Neuron (in vitro differentiated cells): Measurements from ENCODE around the gene MYL7.

Experiments
- H2AFZ ChIP-seq: one replicate; pipeline ENCODE4 v1.6.1; 2013; ENCODE audit warnings: low read depth, mild to moderate bottlenecking, inconsistent platforms, low read length, moderate library complexity
- H3K27me3 ChIP-seq: one replicate; pipeline ENCODE4 v1.6.1; 2013; ENCODE audit warnings: low read length; ENCODE audit not compliant: insufficient read depth
- H3K36me3 ChIP-seq: one replicate; pipeline ENCODE4 v1.6.1; 2013; ENCODE audit warnings: low read length; ENCODE audit not compliant: insufficient read depth
- H3K4me1 ChIP-seq: one replicate; pipeline ENCODE4 v1.6.1; 2013; ENCODE audit warnings: low read length; ENCODE audit not compliant: insufficient read depth
- H3K4me3 ChIP-seq: 2 replicates; pipeline ENCODE4 v1.5.1; 2013; ENCODE audit warnings: mild to moderate bottlenecking, low read length, moderate library complexity
- H3K9me3 ChIP-seq: one replicate; pipeline ENCODE4 v1.6.1; 2013; ENCODE audit warnings: low read length

The MYL7 gene

GRCh38 chr7:44161371-44161770, 20.2 kb upstream of the MYL7 start:
- Histone ChIP-seq H2AFZ (no peak overlapping the region), H3K27me3 (peaks cover 23% of the 10 kb centered on the region), H3K4me3 (no peak overlapping the region), H3K9me3 (no peaks in the 10 kb centered on the region), H3K36me3 (no peaks in the 10 kb centered on the region), H3K4me1 (peaks cover 3% of the 10 kb centered on the region)

GRCh38 chr7:44159824-44160630, 18.9 kb upstream of the MYL7 start:
- H3K4me1 ChIP-seq, result peaks cover 3% of the 10 kb centered on the region
- H3K9me3 ChIP-seq, result no peaks in the 10 kb centered on the region
- no peak overlapping the region for H3K4me3 ChIP-seq
- no peak overlapping the region for H2AFZ ChIP-seq
- H3K27me3 ChIP-seq, result peaks cover 32% of the 10 kb centered on the region
- H3K36me3 ChIP-seq, result no peaks in the 10 kb centered on the region

DNA sequence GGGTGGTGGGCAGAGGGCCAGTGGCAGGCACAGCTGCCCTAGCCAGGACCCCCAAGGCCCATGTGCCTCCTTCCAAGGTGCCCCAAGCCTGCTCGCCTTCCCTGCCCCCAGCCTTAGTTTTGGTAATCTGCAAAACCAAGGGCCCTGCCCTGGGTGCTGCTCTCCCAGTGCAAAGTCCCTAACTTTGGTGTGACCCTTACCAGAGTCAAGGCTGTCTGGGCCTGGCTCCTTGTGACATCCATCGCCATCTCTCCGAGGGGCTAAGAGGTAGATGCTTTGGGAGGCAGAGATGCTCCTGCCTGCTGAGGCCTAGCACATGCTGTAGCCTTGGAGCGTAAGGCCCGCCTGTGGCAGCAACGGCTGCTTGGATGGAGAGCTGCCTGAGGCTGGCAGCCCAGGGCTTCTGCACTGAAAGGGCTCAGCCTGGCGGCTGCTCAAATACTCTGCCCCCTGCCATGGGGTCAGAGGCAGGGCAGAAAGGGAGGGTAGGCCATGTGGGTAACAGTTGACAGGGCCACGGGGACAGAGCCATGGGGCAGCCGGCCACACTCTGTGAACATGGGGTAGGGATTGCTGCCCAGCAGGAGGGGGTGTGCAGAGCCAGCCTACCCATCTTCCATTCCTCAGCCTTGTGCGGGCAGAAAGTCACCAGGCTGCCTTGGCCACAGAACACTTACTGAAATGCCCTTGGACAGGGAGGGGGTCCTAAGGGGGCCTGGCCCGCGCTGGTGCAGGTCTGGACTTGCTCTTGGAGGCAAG, 17.9 kb upstream of the MYL7 start:
- no peaks in the 10 kb centered on the region for H3K36me3 ChIP-seq
- peaks cover 3% of the 10 kb centered on the region for H3K4me1 ChIP-seq
- no peaks in the 10 kb centered on the region for H3K9me3 ChIP-seq
- no peak overlapping the region for H2AFZ ChIP-seq
- H3K27me3 ChIP-seq, result peaks cover 41% of the 10 kb centered on the region
- no peak overlapping the region for H3K4me3 ChIP-seq

GRCh38 chr7:44158096-44158872, 17.2 kb upstream of the MYL7 start:
- Histone ChIP-seq H3K4me1 (no peaks in the 10 kb centered on the region), H3K4me3 (no peak overlapping the region), H3K27me3 (peaks cover 45% of the 10 kb centered on the region)

GRCh38 chr7:44157116-44158080, 16.3 kb upstream of the MYL7 start:
- Histone ChIP-seq H2AFZ (no peak overlapping the region), H3K27me3 (peaks cover 42% of the 10 kb centered on the region), H3K9me3 (no peaks in the 10 kb centered on the region)

More at GRCh38 chr7:44158096-44158872, 17.2 kb upstream of the MYL7 start:
- Histone ChIP-seq H2AFZ (no peak overlapping the region), H3K9me3 (no peaks in the 10 kb centered on the region), H3K36me3 (no peaks in the 10 kb centered on the region)

DNA sequence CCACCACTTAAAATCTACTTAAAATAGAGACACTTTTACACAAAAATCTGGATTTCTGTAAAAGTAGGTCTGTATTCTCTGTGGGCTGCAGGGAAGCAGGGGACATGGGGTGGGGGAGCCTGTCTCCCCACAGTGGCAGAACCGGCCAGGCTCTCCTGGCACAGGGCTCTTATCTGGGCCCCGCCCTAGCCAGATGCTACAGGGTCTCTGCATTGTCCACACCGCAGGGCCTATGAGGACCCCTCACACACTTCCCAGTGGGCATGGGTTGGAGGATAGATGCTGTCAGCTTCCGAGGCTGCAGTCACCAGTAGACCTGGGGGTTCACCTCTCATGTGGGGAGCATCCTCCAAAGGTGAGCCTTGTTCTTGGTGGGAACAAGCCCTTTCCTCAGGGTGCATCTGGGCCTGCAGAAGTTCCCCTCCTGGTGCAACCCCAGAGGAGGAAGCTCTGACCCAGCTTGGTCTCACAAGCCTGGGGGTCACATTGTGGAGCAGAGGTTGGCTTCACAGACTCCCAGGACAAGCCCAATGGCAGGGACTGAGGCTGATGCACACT, 15.4 kb upstream of the MYL7 start:
- Histone ChIP-seq H3K27me3 (peaks cover 44% of the 10 kb centered on the region), H3K36me3 (no peaks in the 10 kb centered on the region), H3K4me1 (no peaks in the 10 kb centered on the region), H2AFZ (no peak overlapping the region), H3K4me3 (no peak overlapping the region), H3K9me3 (no peaks in the 10 kb centered on the region)

More at GRCh38 chr7:44157116-44158080, 16.3 kb upstream of the MYL7 start:
- no peak overlapping the region for H3K4me3 ChIP-seq
- no peaks in the 10 kb centered on the region for H3K4me1 ChIP-seq
- H3K36me3 ChIP-seq, result no peaks in the 10 kb centered on the region

- H3K4me3 ChIP-seq, result no peak overlapping the region
- H3K9me3 ChIP-seq, result no peaks in the 10 kb centered on the region
- peaks cover 52% of the 10 kb centered on the region for H3K27me3 ChIP-seq
- H3K36me3 ChIP-seq, result no peaks in the 10 kb centered on the region
- no peak overlapping the region for H2AFZ ChIP-seq
- no peaks in the 10 kb centered on the region for H3K4me1 ChIP-seq
These were observed 14.4 kb upstream of the MYL7 start for GRCh38 chr7:44155191-44156185.

GRCh38 chr7:44154703-44155102, 13.6 kb upstream of the MYL7 start:
- Histone ChIP-seq H3K27me3 (peaks cover 58% of the 10 kb centered on the region), H3K36me3 (no peaks in the 10 kb centered on the region)

DNA sequence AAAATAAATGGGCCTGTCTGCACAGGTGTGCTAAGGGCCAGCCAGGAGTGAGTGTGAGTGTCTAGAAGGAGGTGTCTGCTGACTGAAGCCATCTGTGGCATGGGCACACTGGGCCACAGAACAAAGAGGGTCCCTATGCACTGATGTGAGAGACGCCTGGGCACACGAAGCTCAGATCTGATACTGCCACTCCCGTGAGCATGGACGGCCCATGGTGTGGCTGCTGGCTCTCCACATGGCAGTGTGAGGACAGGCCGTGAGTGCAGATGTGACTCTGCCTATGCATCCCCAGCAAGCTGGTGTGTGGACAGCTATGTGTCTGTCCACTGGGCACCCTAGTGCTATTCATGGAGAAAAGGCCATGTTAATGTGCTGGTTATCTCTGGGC, 12.8 kb upstream of the MYL7 start:
- Histone ChIP-seq H2AFZ (no peak overlapping the region), H3K36me3 (no peaks in the 10 kb centered on the region), H3K4me1 (no peaks in the 10 kb centered on the region), H3K4me3 (no peak overlapping the region), H3K9me3 (no peaks in the 10 kb centered on the region), H3K27me3 (peaks cover 62% of the 10 kb centered on the region)

More at GRCh38 chr7:44154703-44155102, 13.6 kb upstream of the MYL7 start:
- Histone ChIP-seq H3K9me3 (no peaks in the 10 kb centered on the region), H2AFZ (no peak overlapping the region), H3K4me1 (no peaks in the 10 kb centered on the region), H3K4me3 (no peak overlapping the region)

DNA sequence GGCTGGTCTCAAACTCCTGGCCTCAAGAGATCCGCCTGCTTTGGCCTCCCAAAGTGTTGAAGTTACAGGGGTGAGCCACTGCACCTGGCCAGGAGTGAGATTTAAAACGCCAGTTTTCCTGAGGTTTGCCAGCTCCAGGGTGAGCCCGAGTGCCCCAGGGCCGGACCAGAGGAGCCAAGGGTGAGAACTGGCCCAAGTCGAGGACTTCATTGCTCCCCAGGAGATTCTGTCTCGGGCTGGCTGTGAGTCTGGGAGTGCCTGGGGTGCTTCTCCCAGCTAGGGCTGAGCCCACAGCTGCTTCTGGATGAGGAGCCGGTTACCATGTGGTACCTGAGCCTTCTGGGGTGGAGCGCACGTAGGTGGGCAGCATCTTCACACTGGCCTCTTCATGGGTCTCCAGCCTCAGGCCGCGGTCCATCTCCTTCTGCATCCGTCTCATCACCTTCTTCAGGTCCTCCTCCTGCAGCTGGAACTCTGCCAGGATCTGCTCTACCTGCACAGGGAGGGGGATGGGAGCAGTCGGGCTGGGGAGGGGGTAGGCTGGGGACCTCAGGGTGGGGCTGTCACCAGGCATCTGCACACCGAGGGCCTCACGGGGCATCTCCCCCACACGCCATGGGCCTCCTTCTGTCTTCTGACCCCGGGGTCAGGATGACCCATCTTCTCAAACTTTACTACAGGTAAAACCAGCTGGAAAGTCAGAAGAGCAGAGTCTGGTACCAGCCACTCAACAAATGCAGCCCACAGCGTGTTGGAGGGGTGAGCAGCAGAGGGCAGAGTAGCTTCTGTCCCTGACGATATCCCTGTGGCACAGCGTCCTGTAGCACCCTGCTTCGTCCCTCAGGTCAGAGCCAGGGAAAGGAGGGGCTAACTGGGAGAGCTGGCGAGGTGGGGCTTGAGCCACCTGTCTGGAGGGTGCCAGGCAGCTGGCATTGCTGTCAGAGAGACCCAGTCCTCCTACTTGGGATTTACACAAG, 12.1 kb upstream of the MYL7 start:
- Histone ChIP-seq H3K9me3 (no peaks in the 10 kb centered on the region), H3K36me3 (no peaks in the 10 kb centered on the region), H3K27me3 (peaks cover 63% of the 10 kb centered on the region), H2AFZ (no peak overlapping the region), H3K4me1 (no peaks in the 10 kb centered on the region), H3K4me3 (no peak overlapping the region)
